GM23338 (cell line): ENCODE measurements around the gene B4GAT1. TPM values are rescaled to one million over a fixed set of nuclear protein-coding genes. Genes with fewer than 3 reads are reported as not detected.
"Not testable (repeated sequence)": the region's sequence is repeated elsewhere in the genome, so short reads cannot be mapped to it uniquely, and the experiment has no call there.

ENCODE experiments used
- ATAC-seq: fragments of 200-7000 bp; cut with Tn5 transposase; 3 replicates; pipeline ENCODE4 v1.9.1; 2020
- DNase-seq: peaks from one replicate; pipeline ENCODE4 v3.0.0-alpha.2; 2015; ENCODE audit warnings: low spot score
- H2AFZ ChIP-seq: fragments of 200-600 bp; sonication (generic); 2 replicates; pipeline ENCODE4 v1.8.0; 2016; ENCODE audit warnings: antibody characterized with exemption, mild to moderate bottlenecking, moderate library complexity
- H3F3A ChIP-seq: fragments of 200-600 bp; sonication (generic); replicated peaks from 2 replicates; pipeline ENCODE4 v1.8.0; 2017; ENCODE audit warnings: antibody characterized with exemption, mixed run types, low read depth
- H3K27ac ChIP-seq: fragments of 200-600 bp; sonication (generic); 2 replicates; pipeline ENCODE4 v1.6.1; 2016; ENCODE audit warnings: low read depth
- H3K27me3 ChIP-seq: fragments of 200-600 bp; sonication (generic); 2 replicates; pipeline ENCODE4 v1.8.0; 2016; ENCODE audit warnings: mild to moderate bottlenecking, mixed run types, moderate library complexity; ENCODE audit not compliant: insufficient read depth
- H3K36me3 ChIP-seq: fragments of 200-600 bp; sonication (generic); 2 replicates; pipeline ENCODE4 v1.8.0; 2016; ENCODE audit warnings: mild to moderate bottlenecking; ENCODE audit not compliant: insufficient read depth
- H3K4me1 ChIP-seq: fragments of 200-600 bp; sonication (generic); 2 replicates; pipeline ENCODE4 v1.8.0; 2016; ENCODE audit warnings: mild to moderate bottlenecking, moderate library complexity; ENCODE audit not compliant: insufficient read depth
- H3K4me2 ChIP-seq: fragments of 200-600 bp; sonication (generic); 2 replicates; pipeline ENCODE4 v1.7.1; 2017; ENCODE audit warnings: mixed run types
- H3K4me3 ChIP-seq: fragments of 200-600 bp; sonication (generic); 2 replicates; pipeline ENCODE4 v1.6.1; 2016; ENCODE audit warnings: mixed run types
- H3K79me2 ChIP-seq: fragments of 200-600 bp; sonication (generic); replicated peaks from 2 replicates; pipeline ENCODE4 v1.8.0; 2017; ENCODE audit warnings: mild to moderate bottlenecking; ENCODE audit not compliant: insufficient read depth
- H3K9me2 ChIP-seq: fragments of 200-600 bp; sonication (generic); 2 replicates; pipeline ENCODE4 v1.8.0; 2017; ENCODE audit not compliant: insufficient read depth
- H4K20me1 ChIP-seq: fragments of 200-600 bp; sonication (generic); replicated peaks from 2 replicates; pipeline ENCODE4 v1.8.0; 2017; ENCODE audit warnings: mild to moderate bottlenecking; ENCODE audit not compliant: insufficient read depth
- H3K27ac Mint-ChIP-seq: 2 replicates; pipeline ENCODE4 v1.8.0; 2020; ENCODE audit warnings: inconsistent platforms, mild to moderate bottlenecking, moderate library complexity, mixed read lengths
- H3K27me3 Mint-ChIP-seq: 3 replicates; pipeline ENCODE4 v1.8.0; 2022; ENCODE audit warnings: low read depth, mild to moderate bottlenecking, moderate library complexity, mixed read lengths, inconsistent platforms; ENCODE audit not compliant: insufficient read depth, poor library complexity
- H3K36me3 Mint-ChIP-seq: 3 replicates; pipeline ENCODE4 v1.8.0; 2021; ENCODE audit warnings: low read depth, mild to moderate bottlenecking, inconsistent platforms, moderate library complexity, mixed read lengths
- H3K4me1 Mint-ChIP-seq: 3 replicates; pipeline ENCODE4 v1.8.0; 2020; ENCODE audit warnings: mild to moderate bottlenecking, inconsistent platforms, mixed read lengths
- H3K4me3 Mint-ChIP-seq: 3 replicates; pipeline ENCODE4 v1.8.0; 2021; ENCODE audit warnings: moderate library complexity, mild to moderate bottlenecking, inconsistent platforms, mixed read lengths
- H3K9me3 Mint-ChIP-seq: 3 replicates; pipeline ENCODE4 v1.8.0; 2020; ENCODE audit warnings: moderate library complexity, mild to moderate bottlenecking, inconsistent platforms, mixed read lengths
- POLR2AphosphoS5 ChIP-seq: IDR thresholded peaks from 2 replicates; pipeline ENCODE4 v1.6.1; 2016; ENCODE audit warnings: antibody characterized with exemption, low read depth
- polyA plus RNA-seq: library from polyadenylated mRNA; unstranded; fragments of >200 nt; fragmentation: Nextera tagmentation; extraction: Ambion mirVana; gene quantifications from 2 replicates; pipeline ENCODE4 v1.2.1, GENCODE V29; 2016
- total RNA-seq: library from RNA; depleted of rRNA; stranded (reverse); fragments of >200 nt; shearing (Covaris generic); gene quantifications from 2 replicates; pipeline ENCODE4 v1.2.3, GENCODE V29; 2014
- TF ChIP-seq, protein P1 (sequence below), 2 experiments: fragments of 200-600 bp in 1 of 2; sonication (generic) in 1 of 2; conservative IDR thresholded peaks; 2 replicates each; pipeline versions ENCODE4 v1.5.1 to v1.6.1; 2016 to 2017; ENCODE audit warnings: antibody characterized with exemption in 2 of 2, low read depth in 2 of 2, mild to moderate bottlenecking in 2 of 2, moderate library complexity in 1 of 2

The B4GAT1 gene
- total and polyA plus RNA-seq, 2 experiments from 2014 or later, result 23.5 to 41.9 TPM

- Mint-ChIP-seq H3K4me1 (no peaks in the 10 kb centered on the region), H3K27ac (no peak overlapping the region)
Observed at GRCh38 chr11:66386171-66387069, 39.0 kb upstream of the B4GAT1 start.

GRCh38 chr11:66384316-66384715 lies 36.9 kb upstream of the B4GAT1 start:
- H3K27me3 Mint-ChIP-seq, H3K79me2 ChIP-seq, H3K4me1 ChIP-seq, H4K20me1 ChIP-seq, DNase-seq, H3K9me2 ChIP-seq, H3K36me3 ChIP-seq, H3K4me3 Mint-ChIP-seq, ATAC-seq, H3K27me3 ChIP-seq, H3K9me3 Mint-ChIP-seq, H3K4me1 Mint-ChIP-seq, H3K27ac Mint-ChIP-seq, H3F3A ChIP-seq, H3K36me3 Mint-ChIP-seq, H3K4me2 ChIP-seq, H2AFZ ChIP-seq, H3K27ac ChIP-seq, H3K4me3 ChIP-seq: not testable (repeated sequence)

More at GRCh38 chr11:66386171-66387069, 39.0 kb upstream of the B4GAT1 start:
- Mint-ChIP-seq H3K36me3 (no peaks in the 10 kb centered on the region), H3K27me3 (peaks cover 6% of the 10 kb centered on the region), H3K4me3 (peak overlapping the region; percentile 53), H3K9me3 (no peaks in the 10 kb centered on the region)
- DNase-seq (peak; percentile 97), ATAC-seq (peak; percentile 74)
- no peak for TF ChIP-seq POLR2AphosphoS5
- TF ChIP-seq, protein P1, sequence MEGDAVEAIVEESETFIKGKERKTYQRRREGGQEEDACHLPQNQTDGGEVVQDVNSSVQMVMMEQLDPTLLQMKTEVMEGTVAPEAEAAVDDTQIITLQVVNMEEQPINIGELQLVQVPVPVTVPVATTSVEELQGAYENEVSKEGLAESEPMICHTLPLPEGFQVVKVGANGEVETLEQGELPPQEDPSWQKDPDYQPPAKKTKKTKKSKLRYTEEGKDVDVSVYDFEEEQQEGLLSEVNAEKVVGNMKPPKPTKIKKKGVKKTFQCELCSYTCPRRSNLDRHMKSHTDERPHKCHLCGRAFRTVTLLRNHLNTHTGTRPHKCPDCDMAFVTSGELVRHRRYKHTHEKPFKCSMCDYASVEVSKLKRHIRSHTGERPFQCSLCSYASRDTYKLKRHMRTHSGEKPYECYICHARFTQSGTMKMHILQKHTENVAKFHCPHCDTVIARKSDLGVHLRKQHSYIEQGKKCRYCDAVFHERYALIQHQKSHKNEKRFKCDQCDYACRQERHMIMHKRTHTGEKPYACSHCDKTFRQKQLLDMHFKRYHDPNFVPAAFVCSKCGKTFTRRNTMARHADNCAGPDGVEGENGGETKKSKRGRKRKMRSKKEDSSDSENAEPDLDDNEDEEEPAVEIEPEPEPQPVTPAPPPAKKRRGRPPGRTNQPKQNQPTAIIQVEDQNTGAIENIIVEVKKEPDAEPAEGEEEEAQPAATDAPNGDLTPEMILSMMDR (conservative IDR thresholded peaks at IDR 0.05; ENCODE audit: low read depth in 2 of 2), result peak; percentile 90 to 98
- Histone ChIP-seq H4K20me1 (no peaks in the 10 kb centered on the region), H3K79me2 (no peaks in the 10 kb centered on the region), H3K4me2 (peak overlapping the region; percentile 63), H3F3A (no peaks in the 10 kb centered on the region; the same call in 1 of the 2 replicates), H3K27ac (no peak overlapping the region), H2AFZ (peak overlapping the region; percentile 15; the same call in 1 of the 2 replicates), H3K36me3 (no peaks in the 10 kb centered on the region), H3K27me3 (no peaks in the 10 kb centered on the region), H3K4me1 (no peaks in the 10 kb centered on the region), H3K9me2 (no peaks in the 10 kb centered on the region), H3K4me3 (peak overlapping the region; percentile 32; the same call in 1 of the 2 replicates)

DNA sequence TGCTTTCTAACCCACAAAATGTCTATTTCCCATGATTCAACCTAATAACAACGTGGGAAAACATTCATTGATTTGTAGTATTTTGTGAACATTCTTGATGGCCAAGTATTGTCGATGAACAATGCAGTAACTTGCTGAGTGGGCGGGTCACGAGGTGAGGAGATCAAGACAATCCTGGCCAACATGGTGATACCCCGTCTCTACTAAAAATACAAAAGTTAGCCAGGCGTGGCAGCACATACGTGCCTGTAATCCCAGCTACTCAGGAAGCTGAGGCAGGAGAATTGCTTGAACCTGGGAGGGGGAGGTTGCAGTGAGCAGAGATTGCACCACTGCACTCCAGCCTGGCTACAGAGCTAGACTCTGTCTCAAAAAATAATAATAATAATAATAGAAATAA lies 32.8 kb upstream of the B4GAT1 start:
- peak; percentile 40 for DNase-seq
- H3K4me2 ChIP-seq, H3K27me3 ChIP-seq, H3K4me1 Mint-ChIP-seq, H3K27me3 Mint-ChIP-seq, H3K9me2 ChIP-seq, H3K4me3 ChIP-seq, H3K36me3 ChIP-seq, H3K9me3 Mint-ChIP-seq, H4K20me1 ChIP-seq, H3F3A ChIP-seq, H3K79me2 ChIP-seq, H3K36me3 Mint-ChIP-seq, H3K27ac ChIP-seq, H3K4me1 ChIP-seq, H3K27ac Mint-ChIP-seq, H3K4me3 Mint-ChIP-seq: not testable (repeated sequence)
- peak overlapping the region; percentile 25; the same call in 1 of the 2 replicates for H2AFZ ChIP-seq
- TF ChIP-seq, protein P1 (conservative IDR thresholded peaks at IDR 0.05; ENCODE audit: low read depth in 2 of 2), result 0 out of 4 replicates have a peak, but pooled peaks of 1 of the 2 experiments have one; percentile 7
- ATAC-seq, result peak; percentile 67

GRCh38 chr11:66373690-66374287 lies 26.4 kb upstream of the B4GAT1 start:
- not testable (repeated sequence) for H2AFZ ChIP-seq, DNase-seq, H3K9me3 Mint-ChIP-seq, H3K27ac ChIP-seq, H3K4me3 Mint-ChIP-seq, H3K4me3 ChIP-seq, H3K27ac Mint-ChIP-seq, H3K27me3 ChIP-seq, H3K36me3 ChIP-seq, H4K20me1 ChIP-seq, ATAC-seq, H3K9me2 ChIP-seq, H3K4me2 ChIP-seq
- H3K4me1 Mint-ChIP-seq, result peaks cover 25% of the 10 kb centered on the region
- H3F3A ChIP-seq, result peaks cover 20% of the 10 kb centered on the region; the same call in 1 of the 2 replicates
- peaks cover 13% of the 10 kb centered on the region for H3K27me3 Mint-ChIP-seq
- peaks cover 21% of the 10 kb centered on the region for H3K4me1 ChIP-seq
- H3K36me3 Mint-ChIP-seq, result peaks cover 19% of the 10 kb centered on the region
- peaks cover 19% of the 10 kb centered on the region for H3K79me2 ChIP-seq
